Progenitor cell of endocrine pancreas (in vitro differentiated cells): Measurements from ENCODE around the gene DOCK1. TPM values are rescaled to one million over a fixed set of nuclear protein-coding genes. Genes with fewer than 3 reads are reported as not detected.

Experiments used
- DNase-seq: peaks from one replicate; pipeline ENCODE4 v3.0.0; 2021; ENCODE audit warnings: low spot score; ENCODE audit not compliant: unreplicated experiment
- H3K27ac Mint-ChIP-seq: 2 replicates; pipeline ENCODE4 v1.8.0; 2021; ENCODE audit warnings: mild to moderate bottlenecking, moderate library complexity, mixed read lengths
- H3K27me3 Mint-ChIP-seq: 2 replicates; pipeline ENCODE4 v1.8.0; 2021; ENCODE audit warnings: mixed read lengths
- H3K36me3 Mint-ChIP-seq: 2 replicates; pipeline ENCODE4 v1.8.0; 2022; ENCODE audit warnings: mixed read lengths; ENCODE audit not compliant: insufficient read depth
- H3K4me1 Mint-ChIP-seq: 2 replicates; pipeline ENCODE4 v1.8.0; 2021; ENCODE audit warnings: low read depth, mixed read lengths
- H3K4me3 Mint-ChIP-seq: 2 replicates; pipeline ENCODE4 v1.8.0; 2021; ENCODE audit warnings: low read depth, mild to moderate bottlenecking, moderate library complexity, mixed read lengths
- H3K9me3 Mint-ChIP-seq: 2 replicates; pipeline ENCODE4 v1.8.0; 2021; ENCODE audit warnings: low read depth, mixed read lengths
- total RNA-seq: library from RNA; stranded (reverse); gene quantifications from 2 replicates; pipeline ENCODE4 v1.2.1, GENCODE V29; 2021
- TF ChIP-seq, protein P1 (sequence below): fragments of 200-600 bp; sonication (generic); IDR thresholded peaks from one replicate; pipeline ENCODE4 v1.5.0; 2021; ENCODE audit warnings: antibody characterized with exemption, mild to moderate bottlenecking; ENCODE audit not compliant: unreplicated experiment

Gene DOCK1
- total RNA-seq, 1 donor from 2014 or later, result 77.8 TPM

DNA sequence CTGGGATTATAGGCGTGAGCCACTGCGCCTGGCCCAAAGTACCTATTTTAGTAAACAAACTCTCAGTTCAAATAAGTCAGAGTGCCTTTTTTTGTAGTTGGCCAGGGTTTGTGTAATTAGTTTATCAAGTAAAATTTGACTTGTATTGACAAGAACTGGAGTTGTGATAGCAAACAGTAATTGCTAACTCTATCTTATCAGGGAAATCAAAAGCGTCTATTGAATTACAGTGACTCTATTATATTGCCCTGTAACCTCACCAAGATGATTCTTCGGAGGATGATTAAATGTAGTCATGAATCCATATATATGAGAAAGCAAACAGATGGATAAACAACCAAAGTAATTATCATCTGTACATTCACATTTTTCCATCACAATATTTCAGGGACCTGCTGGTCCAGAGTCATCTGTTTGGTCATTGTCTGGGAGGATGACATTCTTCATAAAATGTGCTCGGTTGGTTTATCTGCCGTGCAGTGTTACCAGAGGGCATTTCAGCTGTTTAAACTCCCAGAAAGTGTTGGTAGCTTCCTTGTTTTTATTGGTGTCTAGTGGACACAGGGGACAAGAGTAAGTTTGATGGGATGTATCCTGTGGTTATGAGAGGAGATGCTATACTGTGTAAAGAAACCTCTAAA is 35.6 kb downstream of the DOCK1 start:
- H3K4me3 Mint-ChIP-seq, result no peak overlapping the region
- H3K36me3 Mint-ChIP-seq, result peaks cover 18% of the 10 kb centered on the region
- TF ChIP-seq, protein P1, sequence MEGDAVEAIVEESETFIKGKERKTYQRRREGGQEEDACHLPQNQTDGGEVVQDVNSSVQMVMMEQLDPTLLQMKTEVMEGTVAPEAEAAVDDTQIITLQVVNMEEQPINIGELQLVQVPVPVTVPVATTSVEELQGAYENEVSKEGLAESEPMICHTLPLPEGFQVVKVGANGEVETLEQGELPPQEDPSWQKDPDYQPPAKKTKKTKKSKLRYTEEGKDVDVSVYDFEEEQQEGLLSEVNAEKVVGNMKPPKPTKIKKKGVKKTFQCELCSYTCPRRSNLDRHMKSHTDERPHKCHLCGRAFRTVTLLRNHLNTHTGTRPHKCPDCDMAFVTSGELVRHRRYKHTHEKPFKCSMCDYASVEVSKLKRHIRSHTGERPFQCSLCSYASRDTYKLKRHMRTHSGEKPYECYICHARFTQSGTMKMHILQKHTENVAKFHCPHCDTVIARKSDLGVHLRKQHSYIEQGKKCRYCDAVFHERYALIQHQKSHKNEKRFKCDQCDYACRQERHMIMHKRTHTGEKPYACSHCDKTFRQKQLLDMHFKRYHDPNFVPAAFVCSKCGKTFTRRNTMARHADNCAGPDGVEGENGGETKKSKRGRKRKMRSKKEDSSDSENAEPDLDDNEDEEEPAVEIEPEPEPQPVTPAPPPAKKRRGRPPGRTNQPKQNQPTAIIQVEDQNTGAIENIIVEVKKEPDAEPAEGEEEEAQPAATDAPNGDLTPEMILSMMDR, result no peak

DNA sequence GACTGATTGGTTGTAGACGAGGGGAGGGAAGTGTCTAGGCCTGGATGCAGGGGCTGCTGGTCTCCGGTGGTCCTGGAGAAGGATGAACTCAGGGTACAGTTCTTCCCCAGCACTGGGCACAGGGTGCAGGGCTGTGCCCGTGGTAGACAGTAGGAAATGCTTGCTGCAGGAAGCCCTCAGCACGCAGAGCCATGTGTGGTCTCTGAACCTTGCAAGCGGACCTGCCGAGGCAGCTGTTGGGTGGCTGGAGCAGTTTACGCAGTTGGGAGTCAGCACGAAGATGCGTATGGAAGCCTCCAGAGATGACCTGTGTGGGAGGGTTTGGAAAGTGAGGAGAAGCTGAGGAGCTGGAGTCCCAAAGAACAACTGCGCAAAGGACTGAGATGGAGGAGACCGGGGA is 39.0 kb downstream of the DOCK1 start:
- no peak overlapping the region for H3K4me3 Mint-ChIP-seq
- no peak overlapping the region for H3K27ac Mint-ChIP-seq
- peaks cover 12% of the 10 kb centered on the region for H3K36me3 Mint-ChIP-seq
- TF ChIP-seq, protein P1, result no peak
- H3K4me1 Mint-ChIP-seq, result peaks cover 8% of the 10 kb centered on the region
- H3K27me3 Mint-ChIP-seq, result no peaks in the 10 kb centered on the region
- DNase-seq, result no peak
- H3K9me3 Mint-ChIP-seq, result peaks cover 6% of the 10 kb centered on the region

More for the DNA sequence above, 35.6 kb downstream of the DOCK1 start:
- DNase-seq, result no peak
- H3K4me1 Mint-ChIP-seq, result peaks cover 8% of the 10 kb centered on the region
- H3K27me3 Mint-ChIP-seq, result no peaks in the 10 kb centered on the region
- H3K27ac Mint-ChIP-seq, result peak overlapping the region; percentile 39
- H3K9me3 Mint-ChIP-seq, result peaks cover 14% of the 10 kb centered on the region

DNA sequence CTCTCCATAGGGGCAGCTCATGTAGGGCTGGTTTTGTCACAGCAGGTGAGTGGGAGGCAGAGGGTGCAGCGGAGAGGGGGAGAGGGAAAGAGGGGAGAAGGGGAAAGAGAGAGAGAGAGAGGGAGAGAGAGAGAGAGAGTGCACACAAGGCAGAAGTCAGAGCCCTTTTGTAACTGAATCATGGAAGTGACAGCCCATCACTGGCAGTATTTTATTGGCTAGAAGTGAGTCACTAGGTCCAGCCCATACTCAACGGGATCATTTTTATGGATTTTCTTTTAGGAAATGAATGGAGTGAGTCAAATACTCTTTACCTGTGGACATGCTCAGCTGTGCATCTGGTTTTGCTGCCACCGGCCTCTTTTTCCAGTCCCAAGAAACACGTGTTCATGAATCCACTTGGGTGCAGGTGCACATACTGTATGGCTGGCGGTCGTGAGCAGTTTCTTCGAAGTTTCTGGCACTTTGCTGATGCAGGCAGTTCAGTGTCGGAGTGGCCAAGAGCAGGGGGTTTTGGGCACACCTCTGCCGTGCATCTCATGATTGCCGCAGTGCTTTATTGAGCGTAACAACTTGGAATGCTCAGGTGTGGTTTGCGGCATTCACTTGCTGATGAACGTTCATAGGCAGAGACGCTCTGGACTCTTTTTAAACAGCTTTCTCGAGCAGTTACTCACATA is 40.3 kb downstream of the DOCK1 start:
- Mint-ChIP-seq H3K9me3 (no peaks in the 10 kb centered on the region), H3K27me3 (no peaks in the 10 kb centered on the region), H3K4me3 (no peak overlapping the region), H3K4me1 (peaks cover 4% of the 10 kb centered on the region), H3K27ac (no peak overlapping the region), H3K36me3 (peaks cover 7% of the 10 kb centered on the region)
- TF ChIP-seq, protein P1, result no peak
- no peak for DNase-seq

DNA sequence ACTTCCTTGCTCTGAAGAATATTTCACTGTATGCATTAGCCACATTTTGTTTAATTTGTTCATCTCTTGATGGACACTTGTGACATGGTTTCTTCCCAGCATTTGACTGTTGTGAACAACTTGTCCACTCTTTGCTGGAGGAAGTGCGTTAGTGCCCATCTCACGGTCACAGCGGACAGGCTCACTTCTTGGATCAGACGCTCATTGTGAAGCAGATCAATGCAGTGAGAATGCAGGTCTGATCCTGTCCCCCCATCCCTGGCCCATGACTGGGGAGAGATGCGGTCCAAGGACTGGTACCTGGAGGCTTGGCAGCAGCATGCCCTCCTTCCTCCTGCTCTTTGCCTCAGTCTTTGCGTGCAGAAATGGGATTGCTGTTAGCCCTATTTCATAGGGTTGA is 41.5 kb downstream of the DOCK1 start:
- peaks cover 4% of the 10 kb centered on the region for H3K4me1 Mint-ChIP-seq
- TF ChIP-seq, protein P1, result no peak
- no peaks in the 10 kb centered on the region for H3K9me3 Mint-ChIP-seq
- H3K27ac Mint-ChIP-seq, result no peak overlapping the region
- no peaks in the 10 kb centered on the region for H3K27me3 Mint-ChIP-seq
- no peak for DNase-seq
- peaks cover 4% of the 10 kb centered on the region for H3K36me3 Mint-ChIP-seq
- H3K4me3 Mint-ChIP-seq, result no peak overlapping the region

DNA sequence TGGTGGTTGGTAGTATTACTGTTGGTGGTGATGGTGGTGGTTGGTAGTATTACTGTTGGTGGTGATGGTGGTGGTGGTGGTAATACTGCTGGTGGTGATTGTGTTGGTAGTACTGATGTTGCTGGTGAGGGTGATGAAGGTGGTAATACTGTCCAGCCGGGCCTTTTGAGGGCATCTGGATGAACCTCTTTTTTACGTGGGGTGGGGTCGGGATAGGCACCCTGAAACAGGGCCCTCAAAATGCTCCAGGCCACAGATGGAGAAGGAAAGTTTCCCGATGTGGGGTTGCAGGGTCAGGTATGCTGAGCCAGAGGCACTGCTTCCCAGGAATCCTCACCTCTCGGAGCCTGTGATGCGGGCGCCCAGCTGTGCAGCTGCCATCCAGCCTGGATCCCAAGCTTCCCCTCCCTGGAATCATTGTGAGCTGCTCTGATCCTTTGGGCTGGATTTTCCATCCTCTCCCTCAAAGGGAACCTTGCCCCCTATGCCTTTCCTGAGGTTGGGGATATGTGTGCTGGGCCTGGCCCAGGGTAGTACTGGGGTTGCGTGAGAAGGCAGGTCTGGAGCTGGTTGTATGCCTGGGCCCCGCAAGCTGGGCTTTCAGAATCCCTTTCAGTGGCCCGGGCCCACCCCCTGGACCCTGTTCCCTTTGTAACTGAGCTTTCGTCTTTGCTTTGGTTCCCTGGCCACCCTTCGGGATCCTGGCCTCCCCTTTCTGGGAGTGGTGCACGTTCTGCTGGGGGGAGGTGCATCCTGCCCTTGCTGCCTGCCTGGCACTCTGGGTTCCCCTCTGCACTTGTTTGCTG is 43.3 kb downstream of the DOCK1 start:
- Mint-ChIP-seq H3K4me3 (no peak overlapping the region), H3K36me3 (peaks cover 4% of the 10 kb centered on the region), H3K27me3 (no peaks in the 10 kb centered on the region), H3K4me1 (peaks cover under 1% of the 10 kb centered on the region), H3K9me3 (no peaks in the 10 kb centered on the region), H3K27ac (no peak overlapping the region)
- TF ChIP-seq, protein P1, result no peak
- DNase-seq, result no peak
